K562 (cell line): ENCODE measurements around the gene AGO4. TPM values are rescaled to one million over a fixed set of nuclear protein-coding genes. Genes with fewer than 3 reads are reported as not detected.
A peak's percentile ranks its signal among the peaks of the same experiment; 100 is the strongest.

ENCODE experiments used
- ATAC-seq: fragments of 200-7000 bp; cut with Tn5 transposase; 3 replicates; pipeline ENCODE4 v1.9.1; 2020; ENCODE audit warnings: moderate library complexity
- BruUV-seq: library from RNA; stranded (reverse); fragments of 400-500 nt; replicated peaks from 2 replicates; lab custom pipeline; 2021; lab: Mats Ljungman, UMichigan
- CTCF ChIA-PET: fragments of 300-600 bp; formaldehyde crosslinking; extraction: SDS; loops from one replicate; lab custom pipeline; 2021; ENCODE audit warnings: low intra/inter-chr PET ratio; lab: Yijun Ruan, JAX
- POLR2A ChIA-PET: fragments of 300-600, 350-650 bp; sonication (Branson Sonifier 250); formaldehyde crosslinking; extraction: SDS; loops from one replicate; lab custom pipeline; 2021; ENCODE audit warnings: antibody characterized with exemption, inconsistent platforms; lab: Yijun Ruan, JAX
- DNase-seq, 4 experiments: peaks; one replicate each; pipeline versions ENCODE4 v3.0.0 to v3.0.0-alpha.2; 2011 to 2018; ENCODE audit warnings: low spot score in 3 of 4, mixed read lengths in 3 of 4; ENCODE audit errors: extremely low read depth in 1 of 4
- FAIRE-seq: peaks from 2 replicates; lab custom pipeline; 2011; peaks lifted over from hg19 to GRCh38; lab: Jason Lieb, UNC
- H2AFZ ChIP-seq: 2 replicates; pipeline ENCODE4 v1.6.0; 2011; ENCODE audit warnings: low read depth, low read length, control low read depth, inconsistent platforms
- H3K27ac ChIP-seq: fragments of 200-600 bp; 3 replicates; pipeline ENCODE4 v1.8.0; 2011; ENCODE audit warnings: low read depth, mild to moderate bottlenecking, control low read depth, inconsistent platforms, low read length, moderate library complexity, mixed read lengths; ENCODE audit errors: extremely low read depth
- H3K27me3 ChIP-seq, 2 experiments: fragments of 300-600 bp in 1 of 2; 2 replicates in 1 of 2; 3 replicates in 1 of 2; pipeline versions ENCODE4 v1.6.0 to v1.8.0; 2011; ENCODE audit warnings: inconsistent platforms in 2 of 2, low read length in 2 of 2, mild to moderate bottlenecking in 1 of 2, mixed read lengths in 1 of 2, moderate library complexity in 1 of 2; ENCODE audit not compliant: control insufficient read depth in 2 of 2, insufficient read depth in 2 of 2
- H3K36me3 ChIP-seq: fragments of 300-600 bp; 3 replicates; pipeline ENCODE4 v1.8.0; 2011; ENCODE audit warnings: mild to moderate bottlenecking, low read length, inconsistent platforms; ENCODE audit not compliant: control insufficient read depth, insufficient read depth
- H3K4me1 ChIP-seq, 2 experiments: fragments of 200-600 bp in 1 of 2; replicated peaks in 1 of 2; 2 replicates in 1 of 2; 3 replicates in 1 of 2; pipeline versions ENCODE4 v1.5.1 to v1.8.0; 2011; ENCODE audit warnings: inconsistent platforms in 2 of 2, low read length in 2 of 2, mild to moderate bottlenecking in 1 of 2, mixed read lengths in 1 of 2, moderate library complexity in 1 of 2; ENCODE audit not compliant: control insufficient read depth in 2 of 2, insufficient read depth in 2 of 2
- H3K4me2 ChIP-seq: 2 replicates; pipeline ENCODE4 v1.6.1; 2011; ENCODE audit warnings: low read length, control low read depth, inconsistent platforms, mixed read lengths; ENCODE audit not compliant: insufficient read depth
- H3K4me3 ChIP-seq: fragments of 200-600 bp; sonication (generic), shearing (Covaris generic); 2 replicates; pipeline ENCODE4 v1.5.1; 2016; ENCODE audit warnings: control low read depth, inconsistent platforms
- H3K79me2 ChIP-seq: fragments of 200-600 bp; 3 replicates; pipeline ENCODE4 v1.8.0; 2011; ENCODE audit warnings: low read length, inconsistent platforms; ENCODE audit not compliant: control insufficient read depth, insufficient read depth
- H3K9ac ChIP-seq, 2 experiments: 2 replicates each; pipeline versions ENCODE4 v1.6.0 to v1.6.1; 2011; ENCODE audit warnings: low read depth in 2 of 2, low read length in 2 of 2, control low read depth in 1 of 2, inconsistent platforms in 1 of 2, mild to moderate bottlenecking in 1 of 2, mixed read lengths in 1 of 2; ENCODE audit not compliant: insufficient read depth in 1 of 2
- H3K9me1 ChIP-seq: one replicate; pipeline ENCODE4 v1.6.0; 2011; ENCODE audit warnings: inconsistent platforms, mild to moderate bottlenecking, low read length, moderate library complexity; ENCODE audit not compliant: control insufficient read depth, insufficient read depth
- H3K9me3 ChIP-seq: replicated peaks from 2 replicates; pipeline ENCODE4 v1.5.1; 2011; ENCODE audit warnings: low read depth, low read length, inconsistent platforms; ENCODE audit not compliant: control insufficient read depth, insufficient read depth
- H4K20me1 ChIP-seq: replicated peaks from 2 replicates; pipeline ENCODE4 v1.6.1; 2011; ENCODE audit warnings: low read length, inconsistent platforms, mixed read lengths; ENCODE audit not compliant: control insufficient read depth, insufficient read depth
- FOXA3 ChIP-seq, 2 experiments: fragments of 450-650 bp in 1 of 2; sonication (generic) in 1 of 2; formaldehyde crosslinking; IDR thresholded peaks in 1 of 2; conservative IDR thresholded peaks in 1 of 2; 2 replicates each; pipeline versions ENCODE4 v1.4.0 to v1.8.0; 2020 to 2022; ENCODE audit warnings: mild to moderate bottlenecking in 2 of 2, missing genetic modification reagents in 1 of 2
- KDM5B ChIP-seq: fragments of 200-600 bp; sonication (generic); IDR thresholded peaks from 2 replicates; pipeline ENCODE4 v1.6.1; 2012; ENCODE audit warnings: low read depth, mild to moderate bottlenecking, moderate library complexity, low read length, control low read depth, inconsistent platforms; ENCODE audit not compliant: insufficient replicate concordance
- PHF21A ChIP-seq: fragments of 450-650 bp; IDR thresholded peaks from 2 replicates; pipeline ENCODE4 v1.6.1; 2017; ENCODE audit warnings: low read depth, borderline replicate concordance
- TEAD1 ChIP-seq, 2 experiments: fragments of 450-650 bp in 1 of 2; sonication (generic) in 1 of 2; formaldehyde crosslinking; IDR thresholded peaks; 2 replicates each; pipeline versions ENCODE4 v1.4.0 to v1.8.0; 2020 to 2022; ENCODE audit warnings: mild to moderate bottlenecking in 2 of 2, missing genetic modification reagents in 1 of 2
- U2AF2 ChIP-seq: fragments of 200-400 bp; formaldehyde crosslinking; optimal IDR thresholded peaks from 2 replicates; pipeline ENCODE3; 2017; ENCODE audit warnings: low read depth, mild to moderate bottlenecking, low read length
- ZNF311 ChIP-seq: fragments of 250-450 bp; sonication (Bioruptor Pico); IDR thresholded peaks from 2 replicates; pipeline ENCODE4 v1.4.0; 2020; ENCODE audit warnings: mild to moderate bottlenecking, moderate library complexity
- ZNF75A ChIP-seq: fragments of 450-650 bp; formaldehyde crosslinking; IDR thresholded peaks from 2 replicates; pipeline ENCODE4 v1.4.0; 2020; ENCODE audit warnings: mild to moderate bottlenecking
- WGBS: fragments of 100-300 bp; shearing (Covaris generic); methylation state at CpG from one replicate; pipeline ENCODE4 v1.1.6; 2016; ENCODE audit warnings: low coverage, mixed read lengths; ENCODE audit not compliant: insufficient coverage; ENCODE audit errors: missing lambda C conversion rate; 5-methylcytosine and 5-hydroxymethylcytosine counted together
- in situ Hi-C: fragments of 300-500 bp; cut with MboI; formaldehyde crosslinking; loops from 4 replicates; pipeline ENCODE4 v1.15.0; 2018; ENCODE audit warnings: inconsistent platforms, mixed read lengths
- intact Hi-C: fragments of 100-400 bp; cut with micrococcal nuclease; formaldehyde crosslinking; loops from 2 replicates; pipeline ENCODE4 v1.14.2; 2022
- polyA plus RNA-seq, 8 experiments: library from polyadenylated mRNA; depleted of rRNA in 4 of 8; stranded (reverse) in 5 of 8; unstranded in 3 of 8; fragments of >200 nt; fragmentation: Nextera tagmentation in 2 of 8; fragmentation: Illumina TruSeq in 1 of 8; extraction: Ambion mirVana in 2 of 8; extraction: Trizol in 1 of 8; gene quantifications; 2 replicates each; pipeline versions ENCODE4 v1.2.1 to v1.2.3, GENCODE V29; 2011 to 2014; ENCODE audit warnings: inconsistent platforms in 1 of 8, missing spikeins in 1 of 8
- total RNA-seq, 7 experiments: library from RNA; depleted of rRNA in 6 of 7; stranded (reverse); fragments of >200 nt in 6 of 7; fragmentation: Illumina TruSeq in 2 of 7; extraction: Trizol in 2 of 7; gene quantifications; 2 replicates each; pipeline versions ENCODE4 v1.2.1 to v1.2.3, GENCODE V29; 2011 to 2021; ENCODE audit warnings: low replicate concordance in 1 of 7
- TF ChIP-seq, protein P1 (sequence below), 2 experiments: fragments of 450-650 bp; conservative IDR thresholded peaks; 2 replicates each; pipeline ENCODE4 v1.6.1; 2017; ENCODE audit warnings: mild to moderate bottlenecking in 2 of 2, moderate library complexity in 2 of 2
- TF ChIP-seq, protein P2 (sequence below): sonication (generic); formaldehyde crosslinking; IDR thresholded peaks from 2 replicates; pipeline ENCODE4 v1.9.0; 2022; ENCODE audit warnings: mild to moderate bottlenecking, missing genetic modification reagents
- TF ChIP-seq, protein P3 (sequence below), 3 experiments: fragments of 200-800 bp in 1 of 3; fragments of 250-450 bp in 1 of 3; fragments of 450-650 bp in 1 of 3; sonication (Bioruptor Pico) in 1 of 3; sonication (Bioruptor generic) in 1 of 3; formaldehyde crosslinking in 1 of 3; IDR thresholded peaks; 2 replicates each; pipeline versions ENCODE4 v1.6.1 to v1.8.0; 2016 to 2022; ENCODE audit warnings: mild to moderate bottlenecking in 2 of 3, missing genetic modification characterization in 2 of 3, missing compliant biosample characterization in 1 of 3, moderate library complexity in 1 of 3
- TF ChIP-seq, protein P4 (sequence below): fragments of 200-800 bp; sonication (Bioruptor generic); IDR thresholded peaks from 2 replicates; pipeline ENCODE4 v1.6.1; 2017; ENCODE audit warnings: missing genetic modification characterization, missing compliant biosample characterization

AGO4 gene
- total and polyA plus RNA-seq, 9 of the 15 experiments (the other 6 are each of a cell fraction or from before 2014, with no cell fraction given), result 1.3 to 10.5 (median 6.5) TPM

DNA sequence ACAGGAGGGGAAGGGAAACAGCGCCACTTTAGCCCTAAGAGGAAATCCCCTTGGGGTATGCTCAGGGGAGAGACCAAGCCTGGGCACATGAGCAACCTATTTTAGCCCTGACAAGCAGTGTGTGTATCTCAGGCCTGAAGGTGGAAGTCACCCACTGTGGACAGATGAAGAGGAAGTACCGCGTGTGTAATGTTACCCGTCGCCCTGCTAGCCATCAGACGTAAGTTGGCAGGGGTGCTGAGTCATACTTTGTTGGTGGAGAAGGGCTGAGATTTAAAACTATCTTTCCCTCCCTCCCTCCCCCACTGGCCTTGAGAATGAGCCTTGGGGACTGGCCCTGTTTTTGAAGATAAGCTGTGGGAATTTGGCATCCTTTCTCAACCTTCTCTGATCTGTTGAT lies 86.4 kb downstream of the AGO4 start (continued):
- TF ChIP-seq, protein P1, sequence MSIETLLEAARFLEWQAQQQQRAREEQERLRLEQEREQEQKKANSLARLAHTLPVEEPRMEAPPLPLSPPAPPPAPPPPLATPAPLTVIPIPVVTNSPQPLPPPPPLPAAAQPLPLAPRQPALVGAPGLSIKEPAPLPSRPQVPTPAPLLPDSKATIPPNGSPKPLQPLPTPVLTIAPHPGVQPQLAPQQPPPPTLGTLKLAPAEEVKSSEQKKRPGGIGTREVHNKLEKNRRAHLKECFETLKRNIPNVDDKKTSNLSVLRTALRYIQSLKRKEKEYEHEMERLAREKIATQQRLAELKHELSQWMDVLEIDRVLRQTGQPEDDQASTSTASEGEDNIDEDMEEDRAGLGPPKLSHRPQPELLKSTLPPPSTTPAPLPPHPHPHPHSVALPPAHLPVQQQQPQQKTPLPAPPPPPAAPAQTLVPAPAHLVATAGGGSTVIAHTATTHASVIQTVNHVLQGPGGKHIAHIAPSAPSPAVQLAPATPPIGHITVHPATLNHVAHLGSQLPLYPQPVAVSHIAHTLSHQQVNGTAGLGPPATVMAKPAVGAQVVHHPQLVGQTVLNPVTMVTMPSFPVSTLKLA (conservative IDR thresholded peaks at IDR 0.05), result 0 out of 4 replicates have a peak, but pooled peaks of 1 of the 2 experiments have one; percentile 23
- TF ChIP-seq KDM5B (no peak), PHF21A (peak; percentile 89; the same call in 1 of the 2 replicates), FOXA3 (CRISPR knock-in tag; conservative IDR thresholded peaks at IDR 0.05 in 1 of 2, IDR thresholded peaks at IDR 0.05 in 1 of 2) (no peak), ZNF311 (CRISPR knock-in tag) (no peak), TEAD1 (CRISPR knock-in tag; IDR thresholded peaks at IDR 0.05) (0 out of 4 replicates have a peak, but pooled peaks of 1 of the 2 experiments have one; percentile 34), U2AF2 (no peak)
- TF ChIP-seq, protein P2, sequence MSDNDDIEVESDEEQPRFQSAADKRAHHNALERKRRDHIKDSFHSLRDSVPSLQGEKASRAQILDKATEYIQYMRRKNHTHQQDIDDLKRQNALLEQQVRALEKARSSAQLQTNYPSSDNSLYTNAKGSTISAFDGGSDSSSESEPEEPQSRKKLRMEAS (CRISPR knock-in tag), result 0 out of 2 replicates have a peak, but pooled peaks have one; percentile 22

DNA sequence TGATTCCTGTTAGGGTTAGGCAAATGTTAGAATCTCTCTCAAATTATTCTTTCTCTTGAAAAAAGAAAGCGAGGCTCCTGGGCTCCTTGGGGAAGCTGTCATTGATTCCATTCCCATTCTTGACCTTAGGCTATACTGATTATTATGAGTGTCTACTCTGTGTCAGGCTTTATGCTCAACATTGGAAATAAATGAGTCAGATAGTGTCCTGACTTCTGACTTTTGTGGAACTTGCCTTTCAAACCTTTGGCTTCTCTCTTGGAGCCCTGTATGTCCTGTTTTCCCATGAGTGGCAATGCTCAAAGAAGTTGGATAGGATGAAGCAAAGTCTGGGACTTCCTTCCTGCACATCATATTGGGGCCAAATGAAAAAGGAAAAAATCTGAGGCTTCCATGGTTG lies 86.8 kb downstream of the AGO4 start:
- Histone ChIP-seq H3K9me3 (no peaks in the 10 kb centered on the region), H3K27me3 (no peaks in the 10 kb centered on the region), H3K9ac (no peak overlapping the region), H3K79me2 (peaks cover 11% of the 10 kb centered on the region), H2AFZ (no peak overlapping the region), H3K9me1 (no peaks in the 10 kb centered on the region), H4K20me1 (peaks cover 24% of the 10 kb centered on the region), H3K36me3 (peaks cover 93% of the 10 kb centered on the region), H3K27ac (no peak overlapping the region), H3K4me3 (no peak overlapping the region), H3K4me1 (peaks cover 10 to 12% of the 10 kb centered on the region in 2 experiments; a peak in 4 of 5 replicates), H3K4me2 (no peak overlapping the region)
- in situ Hi-C loops (no loop called here), intact Hi-C loops (no loop called here)
- ChIA-PET POLR2A (interaction anchor here (3.3 kb wide), 1 partner anchor 12 kb away, joined by 11 read pairs; the partner anchor contains the start of gene AGO1), CTCF (no interaction called here)
- 57% methylated on average over 1 of the region's 1 CpG for WGBS
- DNase-seq, result no peak
- no TSS peak for BruUV-seq
- ATAC-seq, result no peak
- FAIRE-seq, result no peak
- TF ChIP-seq, protein P3, sequence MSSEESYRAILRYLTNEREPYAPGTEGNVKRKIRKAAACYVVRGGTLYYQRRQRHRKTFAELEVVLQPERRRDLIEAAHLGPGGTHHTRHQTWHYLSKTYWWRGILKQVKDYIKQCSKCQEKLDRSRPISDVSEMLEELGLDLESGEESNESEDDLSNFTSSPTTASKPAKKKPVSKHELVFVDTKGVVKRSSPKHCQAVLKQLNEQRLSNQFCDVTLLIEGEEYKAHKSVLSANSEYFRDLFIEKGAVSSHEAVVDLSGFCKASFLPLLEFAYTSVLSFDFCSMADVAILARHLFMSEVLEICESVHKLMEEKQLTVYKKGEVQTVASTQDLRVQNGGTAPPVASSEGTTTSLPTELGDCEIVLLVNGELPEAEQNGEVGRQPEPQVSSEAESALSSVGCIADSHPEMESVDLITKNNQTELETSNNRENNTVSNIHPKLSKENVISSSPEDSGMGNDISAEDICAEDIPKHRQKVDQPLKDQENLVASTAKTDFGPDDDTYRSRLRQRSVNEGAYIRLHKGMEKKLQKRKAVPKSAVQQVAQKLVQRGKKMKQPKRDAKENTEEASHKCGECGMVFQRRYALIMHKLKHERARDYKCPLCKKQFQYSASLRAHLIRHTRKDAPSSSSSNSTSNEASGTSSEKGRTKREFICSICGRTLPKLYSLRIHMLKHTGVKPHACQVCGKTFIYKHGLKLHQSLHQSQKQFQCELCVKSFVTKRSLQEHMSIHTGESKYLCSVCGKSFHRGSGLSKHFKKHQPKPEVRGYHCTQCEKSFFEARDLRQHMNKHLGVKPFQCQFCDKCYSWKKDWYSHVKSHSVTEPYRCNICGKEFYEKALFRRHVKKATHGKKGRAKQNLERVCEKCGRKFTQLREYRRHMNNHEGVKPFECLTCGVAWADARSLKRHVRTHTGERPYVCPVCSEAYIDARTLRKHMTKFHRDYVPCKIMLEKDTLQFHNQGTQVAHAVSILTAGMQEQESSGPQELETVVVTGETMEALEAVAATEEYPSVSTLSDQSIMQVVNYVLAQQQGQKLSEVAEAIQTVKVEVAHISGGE (CRISPR knock-in tag; IDR thresholded peaks at IDR 0.05), result 0 out of 6 replicates have a peak, but pooled peaks of 1 of the 3 experiments have one; percentile 0
- TF ChIP-seq, protein P4, sequence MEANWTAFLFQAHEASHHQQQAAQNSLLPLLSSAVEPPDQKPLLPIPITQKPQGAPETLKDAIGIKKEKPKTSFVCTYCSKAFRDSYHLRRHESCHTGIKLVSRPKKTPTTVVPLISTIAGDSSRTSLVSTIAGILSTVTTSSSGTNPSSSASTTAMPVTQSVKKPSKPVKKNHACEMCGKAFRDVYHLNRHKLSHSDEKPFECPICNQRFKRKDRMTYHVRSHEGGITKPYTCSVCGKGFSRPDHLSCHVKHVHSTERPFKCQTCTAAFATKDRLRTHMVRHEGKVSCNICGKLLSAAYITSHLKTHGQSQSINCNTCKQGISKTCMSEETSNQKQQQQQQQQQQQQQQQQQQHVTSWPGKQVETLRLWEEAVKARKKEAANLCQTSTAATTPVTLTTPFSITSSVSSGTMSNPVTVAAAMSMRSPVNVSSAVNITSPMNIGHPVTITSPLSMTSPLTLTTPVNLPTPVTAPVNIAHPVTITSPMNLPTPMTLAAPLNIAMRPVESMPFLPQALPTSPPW, result 0 out of 2 replicates have a peak, but pooled peaks have one; percentile 27
- TF ChIP-seq ZNF75A, result no peak
